ENCODE data around the gene SLC37A2. TPM values are rescaled to one million over a fixed set of nuclear protein-coding genes. Genes with fewer than 3 reads are reported as not detected.

Gene SLC37A2
- total and polyA plus RNA-seq, 2 donors (not counting 3 experiments of a cell fraction or from before 2014, with no cell fraction given) = 1.1 to 1.7 TPM

GRCh38 chr11:125139778-125140177, 76.7 kb downstream of the SLC37A2 start:
- intact Hi-C loops (cut with micrococcal nuclease) (loop anchor here (2.0 kb wide), 2 partner anchors 169 to 263 kb away; no protein-coding TSS in a partner anchor), dilution Hi-C loops (cut with MboI; ENCODE audit: extremely low pct_ligation_motif_present, low sequenced_read_pairs) (no loop called here)
- no peak for TF ChIP-seq CTCF (IDR thresholded peaks at IDR 0.05; ENCODE audit: extremely low read depth in 1 of 2, insufficient read depth in 1 of 2, low read depth in 1 of 2, low read length in 2 of 2)
- TF ChIP-seq GATA2 (IDR thresholded peaks at IDR 0.05; ENCODE audit: insufficient read depth, insufficient read length, low read depth, low read length) = no peak
- TF ChIP-seq POLR2A (IDR thresholded peaks at IDR 0.05; ENCODE audit: low read depth, low read length) = no peak
- TF ChIP-seq MAX (IDR thresholded peaks at IDR 0.05; ENCODE audit: insufficient read depth, insufficient read length) = no peak
- no peak for TF ChIP-seq MYC (IDR thresholded peaks at IDR 0.05; ENCODE audit: low read depth, low read length)
- BruUV-seq (replicated peaks) = no TSS peak
- Histone ChIP-seq H4K20me1 (replicated peaks; ENCODE audit: control insufficient read depth, extremely low read depth, insufficient read depth, low read length) (no peaks in the 10 kb centered on the region), H3K9ac (replicated peaks; ENCODE audit: extremely low read depth, insufficient read depth, low read length) (no peak overlapping the region), H3K36me3 (ENCODE audit: control insufficient read depth in 2 of 2, extremely low read depth in 1 of 2, insufficient read depth in 2 of 2, low read length in 2 of 2) (no peaks in the 10 kb centered on the region), H3K4me2 (ENCODE audit: insufficient read depth, low read length) (no peak overlapping the region), H3K9me3 (replicated peaks; ENCODE audit: control insufficient read depth, insufficient read depth, low read length) (no peaks in the 10 kb centered on the region), H3K4me1 (ENCODE audit: control insufficient read depth, extremely low read depth, insufficient read depth, low read length) (no peaks in the 10 kb centered on the region), H2AFZ (ENCODE audit: low read depth, low read length) (no peak overlapping the region), H3K79me2 (ENCODE audit: control insufficient read depth, insufficient read depth, low read length) (no peaks in the 10 kb centered on the region), H3K4me3 (replicated peaks in 1 of 3; ENCODE audit: insufficient read depth in 1 of 3, low read depth in 1 of 3, low read length in 3 of 3) (no peak overlapping the region), H3K9me1 (replicated peaks; ENCODE audit: control insufficient read depth, extremely low read depth, insufficient read depth, low read length) (no peaks in the 10 kb centered on the region), H3K27me3 (ENCODE audit: control insufficient read depth in 2 of 2, insufficient read depth in 2 of 2, low read length in 2 of 2) (peaks cover 7 to 10% of the 10 kb centered on the region in 2 experiments), H3K27ac (ENCODE audit: insufficient read depth, low read depth, low read length) (no peak overlapping the region)
- DNase-seq (ENCODE audit: low read depth, low spot score) (no peak), FAIRE-seq (no peak)
- POLR2A ChIA-PET = no interaction called here
- CTCF ChIA-PET = interaction anchor here (0.7 to 5.9 kb wide), 12 partner anchors 9 to 266 kb away, joined by 3 to 141 read pairs (median 12); no protein-coding TSS in a partner anchor

Other genes with a start within 250 kb of the SLC37A2 start
- gene ROBO3, start 197.9 kb upstream of the SLC37A2 start, total RNA-seq = 19.3 and 27.1 TPM in 2 replicates
- gene ROBO3, start 197.9 kb upstream of the SLC37A2 start, polyA plus RNA-seq = 65.4 and 79.4 TPM in 2 replicates
- gene ROBO4, start 165.4 kb upstream of the SLC37A2 start, total RNA-seq = 464 and 474 TPM in 2 replicates
- 260 and 346 TPM in 2 replicates for gene ROBO4, start 165.4 kb upstream of the SLC37A2 start, polyA plus RNA-seq
- gene HEPN1, start 144.1 kb upstream of the SLC37A2 start, total RNA-seq = not detected in 2 replicates
- not detected in 2 replicates for gene HEPN1, start 144.1 kb upstream of the SLC37A2 start, polyA plus RNA-seq
- not detected in 2 replicates for gene HEPACAM, start 127.3 kb upstream of the SLC37A2 start, total RNA-seq
- gene HEPACAM, start 127.3 kb upstream of the SLC37A2 start, polyA plus RNA-seq = 0.03 TPM in 1 of 2 replicates, not detected in the other
- gene CCDC15, start 109.1 kb upstream of the SLC37A2 start, total RNA-seq = 3.8 and 4.6 TPM in 2 replicates
- 0.75 and 0.92 TPM in 2 replicates for gene CCDC15, start 109.1 kb upstream of the SLC37A2 start, polyA plus RNA-seq
- gene TMEM218, start 48.3 kb downstream of the SLC37A2 start, total RNA-seq = 17.9 and 23.8 TPM in 2 replicates
- gene TMEM218, start 48.3 kb downstream of the SLC37A2 start, polyA plus RNA-seq = 38.2 and 45.1 TPM in 2 replicates
- gene PKNOX2, start 101.4 kb downstream of the SLC37A2 start, total RNA-seq = 0.11 and 0.14 TPM in 2 replicates
- 0.89 and 0.91 TPM in 2 replicates for gene PKNOX2, start 101.4 kb downstream of the SLC37A2 start, polyA plus RNA-seq

All from endothelial cell of umbilical vein (primary cell).